Measurements from ENCODE around the gene SCYL3.

Gene SCYL3

GRCh38 chr1:169802888-169803287 lies 90.8 kb downstream of the SCYL3 start:
- Histone ChIP-seq H3K9me3 (ENCODE audit: control insufficient read depth in 5 of 5, low read length in 5 of 5) (no peaks in the 10 kb centered on the region), H3K36me3 (ENCODE audit: control insufficient read depth in 5 of 5, insufficient read depth in 5 of 5, low read length in 5 of 5) (peaks cover 9 to 23% (median 19%) of the 10 kb centered on the region in 5 donors), H3K4me1 (ENCODE audit: control insufficient read depth in 5 of 5, insufficient read depth in 5 of 5, low read length in 5 of 5) (no peaks in the 10 kb centered on the region), H3K9ac (ENCODE audit: low read length in 5 of 5) (no peak overlapping the region), H3K27me3 (ENCODE audit: control insufficient read depth in 5 of 5, insufficient read depth in 4 of 5, low read length in 5 of 5) (no peaks in the 10 kb centered on the region), H3K27ac (ENCODE audit: low read depth, low read length) (no peak overlapping the region), H3K4me3 (ENCODE audit: low read depth in 1 of 5, low read length in 5 of 5) (no peak overlapping the region)
